ENCODE results near the gene PRKG2. TPM values are rescaled to one million over a fixed set of nuclear protein-coding genes. Genes with fewer than 3 reads are reported as not detected.
A peak's percentile ranks its signal among the peaks of the same experiment; 100 is the strongest.

Gene PRKG2
- total RNA-seq, 3 donors from 2014 or later, result 9.8 to 25.7 (median 14.4) TPM

DNA sequence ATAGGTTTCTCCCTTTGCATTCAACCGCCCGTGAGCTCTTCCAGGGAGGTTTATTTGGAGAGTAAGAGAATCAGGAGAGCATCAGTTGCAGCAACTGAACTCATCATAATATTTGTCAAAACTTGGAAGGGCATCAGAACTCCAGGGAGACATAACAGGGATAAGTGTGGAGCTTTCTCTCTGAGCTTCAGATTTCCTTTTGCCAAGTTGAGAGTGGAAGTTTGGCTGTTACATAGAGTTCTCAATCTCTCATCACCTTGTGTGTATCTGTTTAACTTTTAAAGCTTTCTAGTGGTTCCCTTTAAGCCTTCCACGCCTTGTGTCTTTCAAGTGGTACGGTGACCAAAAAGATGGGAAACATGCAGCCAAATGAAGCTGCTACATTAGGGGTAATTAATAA lies 165.7 kb downstream of the PRKG2 start:
- no peak for TF ChIP-seq CTCF (IDR thresholded peaks at IDR 0.05)
- H3K36me3 ChIP-seq (ENCODE audit: low read depth), result no peaks in the 10 kb centered on the region
- no peak for ATAC-seq
- H3K9me3 ChIP-seq, result no peaks in the 10 kb centered on the region
- no peak for DNase-seq
- no peak overlapping the region for H3K4me3 ChIP-seq
- H3K4me1 ChIP-seq (ENCODE audit: low read depth), result no peaks in the 10 kb centered on the region
- intact Hi-C loops (cut with DNase I, micrococcal nuclease), result no loop called here

DNA sequence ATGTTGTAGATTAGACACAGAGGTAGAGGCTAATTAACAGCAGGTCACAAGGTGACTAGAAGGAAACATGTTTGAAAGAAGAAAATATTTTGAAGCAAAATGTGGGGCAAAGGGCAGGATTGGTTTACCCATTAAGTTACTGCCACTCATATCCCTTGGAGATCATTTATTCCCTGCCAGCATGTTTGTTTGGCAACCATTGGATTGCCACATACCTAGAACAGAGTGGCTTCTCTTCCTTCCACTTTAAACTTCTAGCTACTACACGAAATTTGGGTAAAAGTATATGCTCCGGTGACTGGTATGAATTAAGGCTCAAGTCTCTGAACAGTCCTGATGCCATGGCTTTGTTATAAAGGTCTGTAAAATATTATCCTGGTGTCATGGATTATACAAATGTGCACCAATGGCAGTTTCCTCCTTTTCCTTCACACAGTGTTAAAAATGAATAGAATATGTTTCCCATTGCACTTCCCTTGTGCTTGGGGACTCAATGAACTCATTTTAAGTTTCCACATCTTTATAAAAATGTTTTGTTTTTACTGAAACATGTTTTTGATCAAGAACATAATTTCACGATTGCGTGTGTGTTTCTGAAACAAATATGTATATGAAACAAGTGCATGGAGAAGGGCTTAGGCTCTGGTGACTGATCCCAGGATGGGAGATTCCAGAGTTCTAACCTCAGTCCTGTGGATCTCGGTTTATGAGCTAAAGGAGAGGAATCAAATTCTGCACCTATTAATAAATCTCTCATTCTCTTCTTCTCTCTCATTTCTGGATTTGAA lies 172.2 kb downstream of the PRKG2 start:
- DNase-seq (no peak), ATAC-seq (no peak)
- Histone ChIP-seq H3K9me3 (no peaks in the 10 kb centered on the region), H3K4me3 (no peak overlapping the region), H3K36me3 (ENCODE audit: low read depth) (no peaks in the 10 kb centered on the region), H3K4me1 (ENCODE audit: low read depth) (no peaks in the 10 kb centered on the region)
- intact Hi-C loops (cut with DNase I, micrococcal nuclease), result no loop called here
- TF ChIP-seq CTCF (IDR thresholded peaks at IDR 0.05), result no peak

DNA sequence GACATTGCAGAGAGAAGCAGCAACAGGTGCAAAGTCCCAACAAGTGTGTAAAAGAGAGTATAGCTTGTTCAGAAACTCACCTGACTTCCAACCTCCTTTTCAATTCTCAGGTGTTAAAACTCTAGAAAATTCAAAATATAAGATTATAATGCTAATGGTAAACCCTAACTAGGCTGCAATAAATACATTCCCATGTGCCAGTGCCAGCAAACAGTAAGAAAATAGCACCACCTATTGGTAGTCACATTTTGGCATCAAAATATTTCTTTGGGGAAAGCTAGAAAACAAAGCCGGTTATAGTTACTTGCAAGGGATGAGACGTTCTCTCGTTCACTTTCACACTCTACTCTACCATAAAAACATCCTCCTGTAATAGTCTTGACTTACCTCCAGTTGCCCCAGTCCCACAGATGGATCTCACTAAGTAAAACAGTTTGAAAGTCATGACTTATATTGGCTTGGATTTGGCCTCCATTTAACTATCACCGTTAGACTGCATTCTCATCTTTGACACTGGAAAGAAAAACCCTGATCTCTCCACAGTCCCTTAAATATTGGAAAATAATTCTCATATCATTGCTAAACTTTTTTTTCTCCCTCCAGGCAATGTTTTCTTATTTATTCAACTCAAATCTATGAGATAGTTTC lies 174.9 kb downstream of the PRKG2 start:
- ATAC-seq (peak; percentile 76), DNase-seq (no peak)
- intact Hi-C loops (cut with DNase I, micrococcal nuclease), result no loop called here
- no peaks in the 10 kb centered on the region for H3K9me3 ChIP-seq
- H3K36me3 ChIP-seq (ENCODE audit: low read depth), result no peaks in the 10 kb centered on the region
- peak; percentile 24 for TF ChIP-seq CTCF (IDR thresholded peaks at IDR 0.05)
- no peak overlapping the region for H3K4me3 ChIP-seq
- no peaks in the 10 kb centered on the region for H3K4me1 ChIP-seq (ENCODE audit: low read depth)

GRCh38 chr4:81039351-81039972 lies 175.6 kb downstream of the PRKG2 start:
- Histone ChIP-seq H3K9me3 (no peaks in the 10 kb centered on the region), H3K36me3 (ENCODE audit: low read depth) (no peaks in the 10 kb centered on the region), H3K4me3 (no peak overlapping the region), H3K4me1 (ENCODE audit: low read depth) (no peaks in the 10 kb centered on the region)
- intact Hi-C loops (cut with DNase I, micrococcal nuclease), result loop anchor here (10.0 kb wide), 1 partner anchor 675 kb away; no protein-coding TSS in a partner anchor
- DNase-seq, result no peak
- no peak for TF ChIP-seq CTCF (IDR thresholded peaks at IDR 0.05)
- peak; percentile 92 for ATAC-seq

- no peak for DNase-seq
- H3K9me3 ChIP-seq, result no peaks in the 10 kb centered on the region
- no peak for TF ChIP-seq CTCF (IDR thresholded peaks at IDR 0.05)
- H3K36me3 ChIP-seq (ENCODE audit: low read depth), result no peaks in the 10 kb centered on the region
- no peak overlapping the region for H3K4me3 ChIP-seq
- intact Hi-C loops (cut with DNase I, micrococcal nuclease), result loop anchor here (10.0 kb wide), 1 partner anchor 674 kb away; no protein-coding TSS in a partner anchor
- no peaks in the 10 kb centered on the region for H3K4me1 ChIP-seq (ENCODE audit: low read depth)
- peak; percentile 20 for ATAC-seq
Observed at GRCh38 chr4:81038636-81039350, 176.2 kb downstream of the PRKG2 start.

Data from mucosa of descending colon (tissue), 3 donors.